CD4-positive, alpha-beta T cell treated with Interleukin-21 for 1 hour (primary cell): Measurements from ENCODE around the gene SMIM36.
"Not testable (repeated sequence)": the region's sequence is repeated elsewhere in the genome, so short reads cannot be mapped to it uniquely, and the experiment has no call there.

ENCODE experiments used
- DNase-seq: peaks from one replicate; pipeline ENCODE4 v3.0.0-alpha.2; 2020

SMIM36 gene

GRCh38 chr17:55410722-55411462 is 100.4 kb downstream of the SMIM36 start:
- no peak for DNase-seq

GRCh38 chr17:55409030-55409800 is 102.0 kb downstream of the SMIM36 start:
- DNase-seq, result no peak

- DNase-seq, result no peak
Observed at GRCh38 chr17:55407641-55408566, 103.3 kb downstream of the SMIM36 start.

GRCh38 chr17:55405600-55405999 is 105.7 kb downstream of the SMIM36 start:
- DNase-seq, result no peak

GRCh38 chr17:55404197-55404596 is 107.1 kb downstream of the SMIM36 start:
- not testable (repeated sequence) for DNase-seq

- DNase-seq, result no peak
Observed at GRCh38 chr17:55402374-55402773, 108.9 kb downstream of the SMIM36 start.
